Esophagus squamous epithelium (tissue), 5 donors: ENCODE results near the gene RASL11A. TPM values are rescaled to one million over a fixed set of nuclear protein-coding genes. Genes with fewer than 3 reads are reported as not detected.

Source experiments
- DNase-seq: peaks from one replicate; lab custom pipeline; 2025; lab: John Stamatoyannopoulos, UW
- H3K27ac ChIP-seq, 4 donors: fragments of 200-600 bp; sonication (generic); one replicate each; pipeline ENCODE4 v1.5.1; 2016 to 2019; ENCODE audit warnings: mild to moderate bottlenecking in 1 of 4
- H3K27me3 ChIP-seq, 4 donors: fragments of 200-600 bp; sonication (generic); 1 replicate in 3 of 4; 2 replicates in 1 of 4; pipeline versions ENCODE4 v1.5.1 to v1.6.0; 2017 to 2021; ENCODE audit warnings: antibody characterized with exemption in 1 of 4
- H3K36me3 ChIP-seq, 3 donors: fragments of 200-600 bp; sonication (generic); one replicate each; pipeline ENCODE4 v1.5.1; 2016 to 2019
- H3K4me1 ChIP-seq, 3 donors: fragments of 200-600 bp; sonication (generic); one replicate each; pipeline ENCODE4 v1.5.1; 2017 to 2019
- H3K4me3 ChIP-seq, 4 donors: fragments of 200-600 bp; sonication (generic); 1 replicate in 3 of 4; 2 replicates in 1 of 4; pipeline ENCODE4 v1.5.1; 2016 to 2019; ENCODE audit warnings: mild to moderate bottlenecking in 2 of 4, moderate library complexity in 1 of 4
- H3K9me3 ChIP-seq, 3 donors: fragments of 200-600 bp; sonication (generic); one replicate each; pipeline ENCODE4 v1.5.1; 2016 to 2019
- CTCF ChIP-seq, 6 experiments: fragments of 450-650 bp in 4 of 6; fragments of 200-600 bp in 2 of 6; sonication (generic) in 2 of 6; IDR thresholded peaks; one replicate each; pipeline ENCODE4 v1.5.1; 2016 to 2019; ENCODE audit warnings: antibody characterized with exemption in 6 of 6, mild to moderate bottlenecking in 4 of 6, moderate library complexity in 4 of 6
- POLR2A ChIP-seq, 4 donors: fragments of 450-650 bp; IDR thresholded peaks; one replicate each; pipeline ENCODE4 v1.6.1; 2017; ENCODE audit warnings: antibody characterized with exemption in 4 of 4, mild to moderate bottlenecking in 4 of 4, moderate library complexity in 3 of 4
- WGBS, 2 donors: methylation state at CpG; one replicate each; pipeline ENCODE4 v1.1.5; 2018; 5-methylcytosine and 5-hydroxymethylcytosine counted together
- intact Hi-C: fragments of 100-400 bp; cut with DNase I; formaldehyde crosslinking; loops from one replicate; pipeline ENCODE4 v1.15.0; 2022
- total RNA-seq, 4 donors: library from RNA; depleted of rRNA; stranded (reverse); fragments of >200 nt; gene quantifications; one replicate each; pipeline ENCODE4 v1.1.0, GENCODE V29; 2016
- donor health status: DM: yes; HTN: yes; CAD: no.

RASL11A gene
- total RNA-seq, 4 donors from 2014 or later = 4.4 to 34.1 (median 21.9) TPM

- no peaks in the 10 kb centered on the region for H3K9me3 ChIP-seq
- WGBS, 2 donors = 83 to 87% methylated on average over 15 to 19 of the region's 19 CpGs
- no peak for DNase-seq
- intact Hi-C loops = no loop called here
- peaks cover 0 to 29% (median 0%) of the 10 kb centered on the region in 3 donors for H3K4me1 ChIP-seq
- no peaks in the 10 kb centered on the region for H3K36me3 ChIP-seq
- H3K27ac ChIP-seq = no peak overlapping the region
- no peak overlapping the region for H3K4me3 ChIP-seq
- H3K27me3 ChIP-seq = no peaks in the 10 kb centered on the region
- TF ChIP-seq POLR2A (IDR thresholded peaks at IDR 0.05) (no peak), CTCF (IDR thresholded peaks at IDR 0.05) (no peak)
Observed at GRCh38 chr13:27308941-27309340, 38.3 kb downstream of the RASL11A start.

- Histone ChIP-seq H3K27ac (no peak overlapping the region), H3K4me1 (peaks cover 0 to 29% (median 0%) of the 10 kb centered on the region in 3 donors), H3K27me3 (no peaks in the 10 kb centered on the region), H3K4me3 (no peak overlapping the region), H3K9me3 (no peaks in the 10 kb centered on the region), H3K36me3 (no peaks in the 10 kb centered on the region)
- intact Hi-C loops = no loop called here
- no peak for TF ChIP-seq POLR2A (IDR thresholded peaks at IDR 0.05)
- TF ChIP-seq CTCF (IDR thresholded peaks at IDR 0.05) = no peak
- DNase-seq = no peak
- 62 to 64% methylated on average over 6 to 7 of the region's 7 CpGs for WGBS, 2 donors
Observed at GRCh38 chr13:27309401-27309958, 38.9 kb downstream of the RASL11A start.

- no peak overlapping the region for H3K4me3 ChIP-seq
- DNase-seq = no peak
- no peaks in the 10 kb centered on the region for H3K9me3 ChIP-seq
- WGBS, 2 donors = 45 to 47% methylated on average over 7 to 9 of the region's 9 CpGs
- no peak overlapping the region for H3K27ac ChIP-seq
- intact Hi-C loops = no loop called here
- H3K36me3 ChIP-seq = no peaks in the 10 kb centered on the region
- H3K4me1 ChIP-seq = peaks cover 0 to 29% (median 0%) of the 10 kb centered on the region in 3 donors
- no peaks in the 10 kb centered on the region for H3K27me3 ChIP-seq
- TF ChIP-seq POLR2A (IDR thresholded peaks at IDR 0.05) (no peak), CTCF (IDR thresholded peaks at IDR 0.05) (no peak)
Observed at GRCh38 chr13:27309967-27310598, 39.5 kb downstream of the RASL11A start.

GRCh38 chr13:27310946-27311345 is 40.3 kb downstream of the RASL11A start:
- TF ChIP-seq POLR2A (IDR thresholded peaks at IDR 0.05) (no peak), CTCF (IDR thresholded peaks at IDR 0.05) (no peak)
- WGBS, 2 donors = 31 to 33% methylated on average over 2 of the region's 2 CpGs
- Histone ChIP-seq H3K4me1 (peaks cover 0 to 29% (median 0%) of the 10 kb centered on the region in 3 donors), H3K27ac (no peak overlapping the region), H3K4me3 (no peak overlapping the region), H3K9me3 (no peaks in the 10 kb centered on the region), H3K36me3 (no peaks in the 10 kb centered on the region), H3K27me3 (peaks cover 0 to 4% (median 0%) of the 10 kb centered on the region in 4 donors)
- intact Hi-C loops = no loop called here
- no peak for DNase-seq

GRCh38 chr13:27311518-27312210 is 41.0 kb downstream of the RASL11A start:
- intact Hi-C loops = no loop called here
- DNase-seq = no peak
- Histone ChIP-seq H3K36me3 (no peaks in the 10 kb centered on the region), H3K27ac (no peak overlapping the region), H3K27me3 (peaks cover 0 to 8% (median 0%) of the 10 kb centered on the region in 4 donors), H3K4me1 (peaks cover 0 to 29% (median 0%) of the 10 kb centered on the region in 3 donors), H3K4me3 (no peak overlapping the region), H3K9me3 (no peaks in the 10 kb centered on the region)
- WGBS, 2 donors = 78% methylated on average over 6 of the region's 6 CpGs
- TF ChIP-seq POLR2A (IDR thresholded peaks at IDR 0.05) = no peak
- no peak for TF ChIP-seq CTCF (IDR thresholded peaks at IDR 0.05)
